Heart left ventricle (tissue), 16 donors: ENCODE results near the gene ECHDC1. TPM values are rescaled to one million over a fixed set of nuclear protein-coding genes. Genes with fewer than 3 reads are reported as not detected.

ENCODE experiments used
- ATAC-seq, 4 donors: fragments of 200-7000 bp; cut with Tn5 transposase; one replicate each; pipeline ENCODE4 v1.9.1; 2020 to 2022; ENCODE audit warnings: moderate library complexity in 4 of 4, mild to moderate bottlenecking in 3 of 4, moderate number of reproducible peaks in 1 of 4
- DNase-seq, 5 donors: peaks; one replicate each; pipeline ENCODE4 v3.0.0-alpha.2; 2020
- H3K27ac ChIP-seq, 12 donors: fragments of 200-600 bp; sonication (generic) in 4 of 12; one replicate each; pipeline versions ENCODE4 v1.5.0 to v1.8.0; 2016 to 2022; ENCODE audit warnings: mild to moderate bottlenecking in 2 of 12
- H3K27me3 ChIP-seq, 9 donors: fragments of 200-600 bp; sonication (generic) in 2 of 9; one replicate each; pipeline versions ENCODE4 v1.5.1 to v1.8.0; 2016 to 2022; ENCODE audit warnings: mild to moderate bottlenecking in 3 of 9
- H3K36me3 ChIP-seq, 9 donors: fragments of 200-600 bp; sonication (generic) in 2 of 9; one replicate each; pipeline versions ENCODE4 v1.5.0 to v1.8.0; 2018 to 2022; ENCODE audit warnings: mild to moderate bottlenecking in 2 of 9
- H3K4me1 ChIP-seq, 12 donors: fragments of 200-600 bp; sonication (generic) in 4 of 12; one replicate each; pipeline versions ENCODE4 v1.5.0 to v1.8.0; 2016 to 2022; ENCODE audit warnings: mild to moderate bottlenecking in 3 of 12
- H3K4me3 ChIP-seq, 12 donors: fragments of 200-600 bp; sonication (generic) in 4 of 12; one replicate each; pipeline versions ENCODE4 v1.5.0 to v1.8.0; 2017 to 2022; ENCODE audit warnings: mild to moderate bottlenecking in 9 of 12, moderate library complexity in 4 of 12
- H3K9me3 ChIP-seq, 12 donors: fragments of 200-600 bp; sonication (generic) in 4 of 12; one replicate each; pipeline versions ENCODE4 v1.5.0 to v1.8.0; 2016 to 2022; ENCODE audit warnings: mild to moderate bottlenecking in 1 of 12
- POLR2A ChIP-seq, 2 donors: fragments of 450-650 bp; IDR thresholded peaks; one replicate each; pipeline ENCODE4 v1.6.1; 2017; ENCODE audit warnings: antibody characterized with exemption in 2 of 2, mild to moderate bottlenecking in 2 of 2, moderate library complexity in 2 of 2
- WGBS, 4 donors: extraction: QIAGEN DNeasy Blood & Tissue Kit in 2 of 4; methylation state at CpG; one replicate each; pipeline versions ENCODE4 v1.1.5 to v1.1.7; 2013 to 2018; 5-methylcytosine and 5-hydroxymethylcytosine counted together
- intact Hi-C, 10 donors: fragments of 100-400 bp; cut with DNase I; formaldehyde crosslinking; loops; one replicate each; pipeline versions ENCODE4 v1.11.1 to v1.14.2; 2022
- polyA plus RNA-seq, 2 donors: library from polyadenylated mRNA; stranded (reverse); fragments of 200-250 nt; gene quantifications; one replicate each; pipeline ENCODE4 v1.2.3, GENCODE V29; 2013
- total RNA-seq, 9 donors: library from RNA; depleted of rRNA in 2 of 9; stranded (reverse); fragments of >200 nt in 2 of 9; fragmentation: NEBNext Ultra II Directional in 3 of 9; extraction: Animal tissue kit (Norgen Biotek cat#: 25700) in 3 of 9; gene quantifications; one replicate each; pipeline versions ENCODE4 v1.1.0 to v1.2.4, GENCODE V29; 2016 to 2023
- TF ChIP-seq, protein P1 (sequence below), 12 donors: fragments of 200-600 bp; sonication (generic) in 4 of 12; IDR thresholded peaks; one replicate each; pipeline versions ENCODE4 v1.5.0 to v1.8.0; 2018 to 2022; ENCODE audit warnings: antibody characterized with exemption in 12 of 12, mild to moderate bottlenecking in 5 of 12
- donor health status: ischemic (EF 13 %, LVEDD 7.1; RV severe dilation, severe dysfunction).
- donor health status: healthy with polysubstance abuse.
- donor health status: DM: no; HTN: yes; CAD: no.
- donor health status: DM: no; HTN: no; CAD: no.
- donor health status: ischemic (EF 25% LVEDD 6.9; RV normal size, moderate dysfunction).
- donor health status: ischemic (EF 25% LVEDD 5.7; RV mildly dilated, moderate dysfunction).
- donor health status: healthy.
- donor health status: DM: yes; HTN: yes; CAD: no.
- donor health status: ischemic (EF 35%, LVEDD 5.7; RV mildly dilated, moderate dysfunction).
- donor health status: nonischemic (EF 11% LVEDD 7.7; RV severe dilation, severe dysfunction).
- donor health status: DM: yes; HTN: yes; CAD: no.
- donor health status: PGD.
- donor health status: ischemic (EF 29% LVEDD 5.4; RV normal size, mild dysfunction).
- donor health status: nonischemic (EF 23%, LVEDD 6.1; RV moderate dilation, normal function).

The ECHDC1 gene
- total and polyA plus RNA-seq, 11 donors = 24.3 to 51.3 (median 35.2) TPM

GRCh38 chr6:127262896-127263295, 80.5 kb downstream of the ECHDC1 start:
- Histone ChIP-seq H3K9me3 (no peaks in the 10 kb centered on the region), H3K36me3 (no peaks in the 10 kb centered on the region), H3K4me1 (peaks cover 0 to 8% (median 5%) of the 10 kb centered on the region in 12 donors), H3K27ac (no peak overlapping the region), H3K4me3 (no peak overlapping the region), H3K27me3 (no peaks in the 10 kb centered on the region)
- no peak for ATAC-seq
- intact Hi-C loops = loop anchor here in 2 of 10 donors (10.0 kb wide), 1 partner anchor 458 kb away; no protein-coding TSS in a partner anchor
- no peak for TF ChIP-seq POLR2A (IDR thresholded peaks at IDR 0.05)
- TF ChIP-seq, protein P1, sequence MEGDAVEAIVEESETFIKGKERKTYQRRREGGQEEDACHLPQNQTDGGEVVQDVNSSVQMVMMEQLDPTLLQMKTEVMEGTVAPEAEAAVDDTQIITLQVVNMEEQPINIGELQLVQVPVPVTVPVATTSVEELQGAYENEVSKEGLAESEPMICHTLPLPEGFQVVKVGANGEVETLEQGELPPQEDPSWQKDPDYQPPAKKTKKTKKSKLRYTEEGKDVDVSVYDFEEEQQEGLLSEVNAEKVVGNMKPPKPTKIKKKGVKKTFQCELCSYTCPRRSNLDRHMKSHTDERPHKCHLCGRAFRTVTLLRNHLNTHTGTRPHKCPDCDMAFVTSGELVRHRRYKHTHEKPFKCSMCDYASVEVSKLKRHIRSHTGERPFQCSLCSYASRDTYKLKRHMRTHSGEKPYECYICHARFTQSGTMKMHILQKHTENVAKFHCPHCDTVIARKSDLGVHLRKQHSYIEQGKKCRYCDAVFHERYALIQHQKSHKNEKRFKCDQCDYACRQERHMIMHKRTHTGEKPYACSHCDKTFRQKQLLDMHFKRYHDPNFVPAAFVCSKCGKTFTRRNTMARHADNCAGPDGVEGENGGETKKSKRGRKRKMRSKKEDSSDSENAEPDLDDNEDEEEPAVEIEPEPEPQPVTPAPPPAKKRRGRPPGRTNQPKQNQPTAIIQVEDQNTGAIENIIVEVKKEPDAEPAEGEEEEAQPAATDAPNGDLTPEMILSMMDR (IDR thresholded peaks at IDR 0.05) = no peak
- DNase-seq = no peak
- WGBS, 4 donors = 87 to 93% (median 91%) methylated on average over 1 of the region's 1 CpG

GRCh38 chr6:127255286-127255685, 88.1 kb downstream of the ECHDC1 start:
- no peaks in the 10 kb centered on the region for H3K4me1 ChIP-seq
- DNase-seq = peak in 1 of 5 donors; percentile 20
- no peaks in the 10 kb centered on the region for H3K9me3 ChIP-seq
- no peak overlapping the region for H3K27ac ChIP-seq
- H3K4me3 ChIP-seq = no peak overlapping the region
- no peak for ATAC-seq
- TF ChIP-seq, protein P1 (IDR thresholded peaks at IDR 0.05) = no peak
- TF ChIP-seq POLR2A (IDR thresholded peaks at IDR 0.05) = no peak
- no peaks in the 10 kb centered on the region for H3K27me3 ChIP-seq
- no peaks in the 10 kb centered on the region for H3K36me3 ChIP-seq
- 90 to 95% (median 92%) methylated on average over 5 to 6 of the region's 6 CpGs for WGBS, 4 donors
- intact Hi-C loops = no loop called here

DNA sequence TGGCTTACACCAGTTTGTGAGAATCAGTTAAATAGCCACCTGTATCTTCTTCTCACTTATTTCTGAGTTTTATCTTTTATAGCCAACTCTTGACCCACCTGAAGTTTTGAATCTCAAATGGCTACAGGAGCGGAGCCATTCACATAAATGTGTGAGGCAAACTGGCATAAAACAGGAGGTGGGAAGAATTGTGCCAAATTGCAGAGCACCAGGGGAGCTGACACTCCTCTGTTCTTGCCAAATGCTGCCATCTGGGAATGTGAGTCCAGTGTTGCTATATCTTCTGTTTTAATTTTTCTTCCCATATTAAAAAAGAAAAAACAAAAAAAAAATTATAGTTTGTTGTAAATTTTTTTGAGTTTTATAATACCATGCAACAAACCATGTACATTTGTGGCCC, 93.8 kb downstream of the ECHDC1 start:
- Histone ChIP-seq H3K9me3 (no peaks in the 10 kb centered on the region), H3K27me3 (peaks cover 0 to 2% (median 0%) of the 10 kb centered on the region in 9 donors), H3K36me3 (no peaks in the 10 kb centered on the region), H3K4me3 (no peak overlapping the region), H3K4me1 (no peaks in the 10 kb centered on the region), H3K27ac (no peak overlapping the region)
- no peak for ATAC-seq
- WGBS, 4 donors = 88 to 97% (median 91%) methylated on average over 1 of the region's 1 CpG
- intact Hi-C loops = no loop called here
- no peak for TF ChIP-seq POLR2A (IDR thresholded peaks at IDR 0.05)
- TF ChIP-seq, protein P1 (IDR thresholded peaks at IDR 0.05) = no peak
- DNase-seq = no peak

GRCh38 chr6:127247114-127248096, 96.0 kb downstream of the ECHDC1 start:
- DNase-seq (no peak), ATAC-seq (no peak)
- no peak for TF ChIP-seq POLR2A (IDR thresholded peaks at IDR 0.05)
- TF ChIP-seq, protein P1 (IDR thresholded peaks at IDR 0.05) = no peak
- intact Hi-C loops = no loop called here
- Histone ChIP-seq H3K27me3 (peaks cover 0 to 2% (median 0%) of the 10 kb centered on the region in 9 donors), H3K9me3 (no peaks in the 10 kb centered on the region), H3K4me1 (no peaks in the 10 kb centered on the region), H3K27ac (no peak overlapping the region), H3K4me3 (no peak overlapping the region), H3K36me3 (no peaks in the 10 kb centered on the region)
- 65 to 74% (median 71%) methylated on average over 4 of the region's 4 CpGs for WGBS, 4 donors
